ENCODE measurements around the gene CHST11. TPM values are rescaled to one million over a fixed set of nuclear protein-coding genes. Genes with fewer than 3 reads are reported as not detected.

CHST11 gene
- total RNA-seq, 1 experiment from 2014 or later = 1.1 TPM

GRCh38 chr12:104685366-104685765 lies 228.6 kb downstream of the CHST11 start:
- Histone ChIP-seq H3K27me3 (replicated peaks; ENCODE audit: insufficient read depth, low read depth, low read length, poor library complexity) (no peaks in the 10 kb centered on the region), H3K36me3 (ENCODE audit: insufficient read depth, low read length, poor library complexity, severe bottlenecking) (no peaks in the 10 kb centered on the region), H3K4me1 (ENCODE audit: insufficient read depth, low read length, poor library complexity, severe bottlenecking) (no peaks in the 10 kb centered on the region), H3K4me3 (ENCODE audit: low read depth, low read length, poor library complexity, severe bottlenecking) (no peak overlapping the region), H3K27ac (ENCODE audit: low read depth, low read length, poor library complexity, severe bottlenecking) (no peak overlapping the region), H3K9me3 (ENCODE audit: low read depth, low read length, poor library complexity, severe bottlenecking) (no peaks in the 10 kb centered on the region)
- TF ChIP-seq, protein P1, sequence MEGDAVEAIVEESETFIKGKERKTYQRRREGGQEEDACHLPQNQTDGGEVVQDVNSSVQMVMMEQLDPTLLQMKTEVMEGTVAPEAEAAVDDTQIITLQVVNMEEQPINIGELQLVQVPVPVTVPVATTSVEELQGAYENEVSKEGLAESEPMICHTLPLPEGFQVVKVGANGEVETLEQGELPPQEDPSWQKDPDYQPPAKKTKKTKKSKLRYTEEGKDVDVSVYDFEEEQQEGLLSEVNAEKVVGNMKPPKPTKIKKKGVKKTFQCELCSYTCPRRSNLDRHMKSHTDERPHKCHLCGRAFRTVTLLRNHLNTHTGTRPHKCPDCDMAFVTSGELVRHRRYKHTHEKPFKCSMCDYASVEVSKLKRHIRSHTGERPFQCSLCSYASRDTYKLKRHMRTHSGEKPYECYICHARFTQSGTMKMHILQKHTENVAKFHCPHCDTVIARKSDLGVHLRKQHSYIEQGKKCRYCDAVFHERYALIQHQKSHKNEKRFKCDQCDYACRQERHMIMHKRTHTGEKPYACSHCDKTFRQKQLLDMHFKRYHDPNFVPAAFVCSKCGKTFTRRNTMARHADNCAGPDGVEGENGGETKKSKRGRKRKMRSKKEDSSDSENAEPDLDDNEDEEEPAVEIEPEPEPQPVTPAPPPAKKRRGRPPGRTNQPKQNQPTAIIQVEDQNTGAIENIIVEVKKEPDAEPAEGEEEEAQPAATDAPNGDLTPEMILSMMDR (conservative IDR thresholded peaks at IDR 0.05; ENCODE audit: low read depth, low read length) = no peak
- no peak for TF ChIP-seq EZH2 (IDR thresholded peaks at IDR 0.05; ENCODE audit: borderline replicate concordance, low read depth, low read length, poor library complexity, severe bottlenecking)
- BruUV-seq (replicated peaks) = no TSS peak
- intact Hi-C loops (cut with micrococcal nuclease; ENCODE audit: unreplicated experiment) = no loop called here
- POLR2A ChIA-PET (ENCODE audit: low non-redundant PET) = no interaction called here
- no peak for DNase-seq (ENCODE audit: low spot score)
- CTCF ChIA-PET = no interaction called here

DNA sequence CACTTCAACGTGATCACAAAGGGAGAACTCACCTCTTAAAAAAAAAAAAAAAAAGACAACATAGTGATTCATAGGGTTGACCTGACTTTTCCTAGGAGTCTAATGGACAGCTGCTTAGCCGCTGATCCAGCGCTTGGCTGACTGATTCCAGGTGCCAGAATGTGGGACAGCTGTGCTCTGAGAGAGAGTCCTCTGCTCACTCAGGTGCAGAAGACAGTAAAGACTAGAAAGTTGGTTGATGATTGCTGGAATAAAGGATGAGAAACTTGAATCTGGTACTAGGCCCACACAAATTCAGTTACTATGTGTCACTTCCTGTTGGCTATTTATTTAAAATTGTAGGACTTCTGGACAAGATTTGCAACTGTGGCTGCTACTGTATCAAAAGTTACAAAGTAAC lies 229.4 kb downstream of the CHST11 start:
- no TSS peak for BruUV-seq (replicated peaks)
- CTCF ChIA-PET = no interaction called here
- POLR2A ChIA-PET (ENCODE audit: low non-redundant PET) = no interaction called here

GRCh38 chr12:104687823-104688573 lies 231.2 kb downstream of the CHST11 start:
- no peaks in the 10 kb centered on the region for H3K27me3 ChIP-seq (replicated peaks; ENCODE audit: insufficient read depth, low read depth, low read length, poor library complexity)
- DNase-seq (ENCODE audit: low spot score) = no peak
- no peaks in the 10 kb centered on the region for H3K9me3 ChIP-seq (ENCODE audit: low read depth, low read length, poor library complexity, severe bottlenecking)
- H3K36me3 ChIP-seq (ENCODE audit: insufficient read depth, low read length, poor library complexity, severe bottlenecking) = no peaks in the 10 kb centered on the region
- no TSS peak for BruUV-seq (replicated peaks)
- intact Hi-C loops (cut with micrococcal nuclease; ENCODE audit: unreplicated experiment) = no loop called here
- CTCF ChIA-PET = no interaction called here
- no peaks in the 10 kb centered on the region for H3K4me1 ChIP-seq (ENCODE audit: insufficient read depth, low read length, poor library complexity, severe bottlenecking)
- no peak for TF ChIP-seq EZH2 (IDR thresholded peaks at IDR 0.05; ENCODE audit: borderline replicate concordance, low read depth, low read length, poor library complexity, severe bottlenecking)
- TF ChIP-seq, protein P1 (conservative IDR thresholded peaks at IDR 0.05; ENCODE audit: low read depth, low read length) = no peak
- H3K4me3 ChIP-seq (ENCODE audit: low read depth, low read length, poor library complexity, severe bottlenecking) = no peak overlapping the region
- no peak overlapping the region for H3K27ac ChIP-seq (ENCODE audit: low read depth, low read length, poor library complexity, severe bottlenecking)
- POLR2A ChIA-PET (ENCODE audit: low non-redundant PET) = interaction anchor here (0.6 kb wide), 1 partner anchor 27 kb away, joined by 4 read pairs; no protein-coding TSS in a partner anchor

More for the DNA sequence above, 229.4 kb downstream of the CHST11 start:
- H3K9me3 ChIP-seq (ENCODE audit: low read depth, low read length, poor library complexity, severe bottlenecking) = no peaks in the 10 kb centered on the region
- no peak overlapping the region for H3K27ac ChIP-seq (ENCODE audit: low read depth, low read length, poor library complexity, severe bottlenecking)
- no peak for DNase-seq (ENCODE audit: low spot score)
- no peaks in the 10 kb centered on the region for H3K36me3 ChIP-seq (ENCODE audit: insufficient read depth, low read length, poor library complexity, severe bottlenecking)
- TF ChIP-seq, protein P1 (conservative IDR thresholded peaks at IDR 0.05; ENCODE audit: low read depth, low read length) = no peak
- TF ChIP-seq EZH2 (IDR thresholded peaks at IDR 0.05; ENCODE audit: borderline replicate concordance, low read depth, low read length, poor library complexity, severe bottlenecking) = no peak
- H3K4me3 ChIP-seq (ENCODE audit: low read depth, low read length, poor library complexity, severe bottlenecking) = no peak overlapping the region
- H3K4me1 ChIP-seq (ENCODE audit: insufficient read depth, low read length, poor library complexity, severe bottlenecking) = no peaks in the 10 kb centered on the region
- intact Hi-C loops (cut with micrococcal nuclease; ENCODE audit: unreplicated experiment) = no loop called here
- no peaks in the 10 kb centered on the region for H3K27me3 ChIP-seq (replicated peaks; ENCODE audit: insufficient read depth, low read depth, low read length, poor library complexity)

Measured in A673 (cell line).